Islet of Langerhans (tissue), 1 donor: ENCODE data around the gene ABLIM3.

ENCODE experiments used
- FAIRE-seq: peaks from one replicate; lab custom pipeline; 2011; peaks lifted over from hg19 to GRCh38; lab: Jason Lieb, UNC

The ABLIM3 gene

DNA sequence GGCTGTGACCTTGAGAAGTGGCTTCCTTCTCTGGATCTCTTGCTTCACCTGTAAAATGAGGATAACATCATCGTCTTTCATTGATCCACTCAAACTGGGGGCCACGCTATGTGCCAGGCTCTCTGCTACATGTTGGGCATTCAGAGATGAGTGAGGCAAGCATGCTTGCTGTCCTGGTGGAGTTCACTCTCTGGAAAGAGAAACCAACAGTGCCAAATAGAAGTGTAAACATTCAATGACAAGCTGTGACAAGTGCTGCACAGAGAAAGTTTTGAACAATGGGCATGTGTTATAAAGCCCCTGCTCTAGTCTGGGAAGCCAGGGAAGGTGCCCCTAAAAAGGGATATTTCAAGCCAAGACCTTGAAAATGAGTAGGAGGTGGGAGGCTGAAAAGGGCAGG is 79.5 kb downstream of the ABLIM3 start:
- no peak for FAIRE-seq

DNA sequence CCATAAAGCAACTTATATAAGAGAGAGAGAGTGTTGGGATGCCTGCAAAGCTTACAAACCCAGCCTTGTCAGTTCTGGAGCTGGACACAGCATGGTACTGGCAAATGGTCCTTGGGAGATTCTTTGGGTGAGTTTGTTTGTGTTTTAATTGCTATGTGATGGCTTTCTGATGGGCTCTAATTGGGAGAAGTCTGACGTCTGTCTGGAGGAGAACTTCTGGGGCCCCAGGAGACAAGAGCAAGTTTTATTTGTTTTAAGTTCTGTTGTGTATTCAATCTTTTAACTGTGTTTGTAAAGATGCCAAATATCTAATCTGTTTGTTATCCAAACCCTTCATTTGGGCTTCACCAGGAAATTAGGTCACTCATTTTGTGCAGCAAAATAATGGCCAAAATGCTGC is 80.0 kb downstream of the ABLIM3 start:
- FAIRE-seq = no peak

DNA sequence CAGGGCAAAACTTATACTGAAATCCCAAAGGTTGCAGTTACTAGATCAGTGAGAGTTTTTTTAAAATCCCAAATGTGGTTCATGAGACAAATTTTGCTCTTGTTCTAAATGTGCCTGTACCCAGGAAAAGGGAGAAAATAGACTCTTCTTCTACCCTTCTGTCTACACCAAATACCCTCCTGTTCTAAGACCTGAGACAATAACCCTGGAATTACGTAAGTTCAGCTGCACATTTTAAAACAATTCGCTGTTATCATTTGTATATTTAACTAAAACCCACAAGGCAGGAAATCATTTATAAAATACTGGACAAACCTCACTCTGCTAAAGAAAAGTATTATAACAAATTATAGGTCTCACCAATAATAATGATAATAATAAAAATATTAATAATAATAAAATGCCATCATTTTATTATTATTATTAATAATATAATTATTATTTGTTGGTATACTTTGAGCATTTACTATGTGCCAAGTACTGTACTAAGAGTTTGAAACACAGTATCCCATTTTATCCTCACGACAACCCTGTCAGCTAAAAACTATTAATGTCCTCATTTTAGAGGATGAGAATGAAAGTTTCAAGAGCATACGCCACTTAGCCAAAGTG is 80.5 kb downstream of the ABLIM3 start:
- no peak for FAIRE-seq

- FAIRE-seq = no peak
These were observed 82.0 kb downstream of the ABLIM3 start for GRCh38 chr5:149223081-149223848.

DNA sequence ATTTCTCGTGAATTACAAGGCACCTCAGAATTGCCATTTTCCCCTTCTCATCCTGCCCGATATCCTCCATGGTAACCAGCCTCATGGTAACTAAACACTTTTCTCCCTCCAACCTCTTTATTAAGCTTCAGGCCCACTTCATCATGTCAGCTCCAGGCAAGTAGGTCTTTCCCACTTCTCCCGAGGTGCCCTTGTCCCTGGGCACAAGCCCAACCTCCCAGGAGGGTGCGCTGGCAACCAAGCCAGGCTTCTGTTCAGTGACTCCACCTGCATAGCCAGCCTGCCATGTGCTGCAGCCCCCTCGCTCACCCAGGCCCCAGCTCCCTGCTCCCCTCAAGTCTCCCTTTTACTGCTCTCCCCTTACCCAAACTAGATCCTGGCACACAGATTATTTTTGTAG is 83.0 kb downstream of the ABLIM3 start:
- no peak for FAIRE-seq

DNA sequence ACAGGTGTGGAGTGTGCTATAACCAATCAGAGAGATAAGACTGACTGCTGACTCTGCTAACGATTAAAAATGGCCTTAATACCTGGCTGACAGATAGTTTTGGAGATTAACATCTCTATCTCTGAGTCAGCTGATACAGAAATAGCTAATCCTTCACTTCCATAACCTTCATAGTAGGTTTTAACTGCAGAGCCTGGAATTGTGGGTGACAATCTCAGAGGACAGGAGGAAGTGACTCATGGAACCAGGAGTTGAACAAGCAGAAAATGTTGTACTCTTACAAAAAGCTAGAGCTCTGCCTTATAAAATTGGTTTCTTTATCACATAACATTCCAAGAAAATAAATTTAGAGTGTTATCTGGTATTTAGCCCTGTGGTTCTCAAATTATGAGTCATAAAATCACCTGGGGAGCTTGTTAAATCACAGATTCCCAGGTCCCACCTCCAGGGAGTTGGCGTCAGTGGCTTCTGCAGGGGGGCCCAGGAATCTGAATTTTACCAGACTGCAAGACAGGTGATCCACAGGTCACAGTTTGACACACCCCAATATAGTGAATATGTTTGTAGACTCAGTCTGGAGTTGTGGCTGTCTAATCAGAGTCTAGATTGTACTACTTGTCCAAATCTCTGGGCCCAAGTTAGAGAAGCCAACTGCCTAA is 86.0 kb downstream of the ABLIM3 start:
- FAIRE-seq = no peak

GRCh38 chr5:149228618-149229297 is 87.5 kb downstream of the ABLIM3 start:
- FAIRE-seq = no peak

GRCh38 chr5:149229298-149229937 is 88.1 kb downstream of the ABLIM3 start:
- no peak for FAIRE-seq

- no peak for FAIRE-seq
These were observed 94.5 kb downstream of the ABLIM3 start for GRCh38 chr5:149235841-149236240.

DNA sequence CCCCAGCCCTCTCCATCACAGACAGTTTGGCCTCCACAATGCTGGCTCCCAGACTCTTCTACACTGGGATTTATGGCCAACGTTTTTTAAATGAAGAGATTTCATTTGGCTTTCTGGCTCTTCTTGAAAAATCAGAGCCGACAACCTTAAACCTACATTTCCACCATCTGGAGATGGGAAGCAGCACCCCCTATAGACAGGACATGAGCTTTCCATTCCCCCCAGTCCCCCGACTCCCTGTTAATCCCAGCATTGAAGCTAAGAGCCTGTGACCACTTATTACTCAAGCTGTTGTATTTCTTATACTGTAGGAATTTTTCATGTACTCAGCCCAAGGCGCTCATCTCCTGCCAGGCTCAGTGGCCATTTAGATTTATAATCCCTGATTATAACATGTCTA is 96.4 kb downstream of the ABLIM3 start:
- no peak for FAIRE-seq

DNA sequence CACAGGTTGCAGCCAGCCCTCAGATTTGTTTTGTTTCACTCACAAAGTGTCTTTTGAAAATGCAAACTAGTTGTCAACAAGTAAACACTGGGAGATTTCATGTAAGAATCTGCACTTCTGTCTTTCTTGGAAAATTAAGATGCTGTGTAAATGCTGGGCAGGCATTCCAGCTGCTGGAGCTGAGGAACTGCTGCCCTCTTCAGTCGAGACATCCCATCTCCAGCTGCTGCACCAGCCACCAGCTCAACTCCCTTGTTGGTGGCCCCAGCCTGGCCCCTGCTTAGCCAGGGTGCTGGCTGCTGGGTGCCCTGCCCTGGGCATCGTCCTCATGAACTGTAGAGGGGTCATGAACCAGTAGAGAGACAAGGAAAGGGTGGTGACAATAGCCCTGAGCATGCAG is 97.2 kb downstream of the ABLIM3 start:
- no peak for FAIRE-seq

DNA sequence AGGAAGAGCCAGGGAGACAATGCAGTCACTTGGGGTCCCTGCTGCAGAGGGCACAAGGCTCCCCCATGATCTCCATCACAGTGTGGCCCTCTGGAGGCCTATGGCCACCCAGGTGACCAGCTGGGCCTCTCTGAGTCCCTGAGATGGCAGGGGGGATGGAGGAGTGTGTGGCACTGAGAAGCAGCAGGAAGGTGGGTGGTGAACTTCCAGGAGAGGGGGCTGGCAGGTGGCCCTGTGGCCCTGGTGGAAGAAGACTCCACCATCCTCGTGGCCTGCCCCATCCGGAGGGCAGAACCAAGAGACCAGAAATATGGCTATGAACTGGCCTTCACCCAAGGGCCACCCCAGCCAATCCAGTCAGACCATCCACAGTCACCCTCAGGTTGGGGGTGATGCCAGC is 98.6 kb downstream of the ABLIM3 start:
- FAIRE-seq = no peak

- no peak for FAIRE-seq
These were observed 99.2 kb downstream of the ABLIM3 start for GRCh38 chr5:149240354-149240998.

- FAIRE-seq = no peak
These were observed 101.0 kb downstream of the ABLIM3 start for GRCh38 chr5:149242339-149242738.

- no peak for FAIRE-seq
These were observed 105.6 kb downstream of the ABLIM3 start for GRCh38 chr5:149246906-149247305.

GRCh38 chr5:149247726-149248125 is 106.4 kb downstream of the ABLIM3 start:
- FAIRE-seq = no peak

GRCh38 chr5:149251546-149251945 is 110.3 kb downstream of the ABLIM3 start:
- no peak for FAIRE-seq

- no peak for FAIRE-seq
These were observed 113.2 kb downstream of the ABLIM3 start for GRCh38 chr5:149254506-149254905.

GRCh38 chr5:149256451-149256850 is 115.2 kb downstream of the ABLIM3 start:
- FAIRE-seq = no peak

DNA sequence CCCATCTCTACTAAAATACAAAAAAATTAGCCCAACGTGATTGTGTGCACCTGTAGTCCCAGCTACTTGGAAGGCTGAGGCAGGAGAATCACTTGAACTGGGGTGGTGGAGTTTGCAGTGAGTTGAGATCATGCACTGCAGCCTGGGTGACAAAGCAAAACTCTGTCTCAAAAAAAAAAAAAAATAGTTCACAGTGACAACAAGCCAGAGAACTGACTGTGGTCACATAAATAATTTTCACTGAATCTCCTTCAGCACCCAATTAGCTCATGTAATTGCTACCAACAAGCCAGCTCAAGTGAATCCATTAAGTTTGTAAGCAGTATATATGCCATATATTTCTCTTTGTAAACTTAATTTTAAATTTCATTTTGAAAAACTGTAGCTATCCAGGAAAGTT is 115.8 kb downstream of the ABLIM3 start:
- FAIRE-seq = no peak

DNA sequence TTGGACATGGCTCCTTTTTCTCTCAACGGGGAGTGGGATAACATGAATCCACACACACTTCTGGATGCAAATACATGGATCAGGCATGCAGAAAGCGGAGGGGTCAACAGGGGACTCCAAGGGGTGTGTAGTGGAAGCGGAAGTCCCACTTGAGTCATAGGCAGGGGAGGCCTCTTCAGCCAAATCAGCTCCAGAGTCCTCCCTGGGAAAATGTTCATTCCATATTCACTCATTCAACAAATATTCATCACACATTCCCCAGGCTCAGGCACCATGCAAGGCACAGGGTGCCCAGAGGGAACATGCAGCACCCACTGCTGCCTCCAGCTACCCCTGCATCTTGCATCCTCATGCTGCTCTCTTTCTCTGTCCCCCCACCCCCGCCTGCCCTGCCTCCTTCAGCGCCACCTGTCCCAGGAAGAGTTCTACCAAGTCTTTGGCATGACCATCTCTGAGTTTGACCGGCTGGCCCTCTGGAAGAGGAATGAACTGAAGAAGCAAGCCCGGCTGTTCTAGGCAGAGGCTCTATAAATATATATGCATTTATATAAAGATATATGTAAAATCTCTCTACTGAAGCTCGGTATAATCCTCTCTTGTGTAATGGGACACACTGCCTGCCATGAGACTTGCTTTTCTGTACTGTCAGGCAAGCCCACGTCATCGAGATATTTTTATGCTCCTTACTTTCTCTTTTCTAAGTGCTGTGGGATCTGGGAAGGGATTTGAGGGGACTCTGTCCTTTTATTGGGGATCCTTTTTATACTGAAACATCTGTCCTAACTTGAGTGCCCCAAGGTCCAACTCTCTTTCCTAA is 116.8 kb downstream of the ABLIM3 start:
- no peak for FAIRE-seq
